ENCODE data around the gene BEND6.
"Not testable (repeated sequence)": the region's sequence is repeated elsewhere in the genome, so short reads cannot be mapped to it uniquely, and the experiment has no call there.

Gene BEND6

DNA sequence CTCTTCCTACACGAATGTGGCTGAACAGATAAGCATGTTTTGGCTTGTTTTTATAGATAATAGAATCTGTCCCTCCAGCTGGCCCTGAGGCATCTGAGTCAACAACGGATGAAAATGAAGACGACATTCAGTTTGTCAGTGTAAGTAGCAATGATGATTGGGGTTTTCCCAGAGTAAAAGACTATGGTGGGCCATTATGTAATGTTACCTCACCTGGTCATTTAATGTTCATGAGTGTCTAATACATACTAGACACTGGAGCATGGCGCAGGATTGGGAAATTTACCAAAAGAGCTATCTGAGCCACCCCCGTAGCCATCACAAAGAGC is 92.3 kb downstream of the BEND6 start:
- H3K27me3 ChIP-seq (ENCODE audit: control insufficient read depth, insufficient read depth, low read length); H3K9ac ChIP-seq (ENCODE audit: low read length); H3K4me1 ChIP-seq (ENCODE audit: control insufficient read depth, insufficient read depth, low read length); H3K36me3 ChIP-seq (ENCODE audit: control insufficient read depth, insufficient read depth, low read length); H3K4me3 ChIP-seq (ENCODE audit: low read length); H3K9me3 ChIP-seq (ENCODE audit: control insufficient read depth, low read length): not testable (repeated sequence)

DNA sequence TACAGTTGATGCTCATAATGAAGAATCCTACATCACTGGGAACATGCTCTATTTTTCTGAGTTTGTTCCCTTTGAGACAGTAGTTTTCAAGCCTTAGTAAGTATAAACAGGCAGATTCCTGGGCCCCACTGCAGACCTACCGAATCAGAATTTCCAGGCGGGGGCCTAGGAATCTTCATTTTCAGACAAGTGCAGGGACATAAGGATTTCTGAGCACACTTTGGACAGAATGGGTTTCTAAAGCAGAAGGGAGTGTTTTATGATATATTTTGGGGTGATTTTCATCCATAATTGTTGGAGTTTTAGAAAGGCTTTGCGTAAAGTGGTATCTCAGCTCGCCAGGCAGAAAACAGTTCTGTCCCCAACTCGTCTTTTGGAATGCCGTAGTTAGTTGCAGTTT is 93.0 kb downstream of the BEND6 start:
- H3K36me3 ChIP-seq (ENCODE audit: control insufficient read depth, insufficient read depth, low read length); H3K4me1 ChIP-seq (ENCODE audit: control insufficient read depth, insufficient read depth, low read length); H3K9me3 ChIP-seq (ENCODE audit: control insufficient read depth, low read length); H3K9ac ChIP-seq (ENCODE audit: low read length); H3K27me3 ChIP-seq (ENCODE audit: control insufficient read depth, insufficient read depth, low read length); H3K4me3 ChIP-seq (ENCODE audit: low read length): not testable (repeated sequence)

DNA sequence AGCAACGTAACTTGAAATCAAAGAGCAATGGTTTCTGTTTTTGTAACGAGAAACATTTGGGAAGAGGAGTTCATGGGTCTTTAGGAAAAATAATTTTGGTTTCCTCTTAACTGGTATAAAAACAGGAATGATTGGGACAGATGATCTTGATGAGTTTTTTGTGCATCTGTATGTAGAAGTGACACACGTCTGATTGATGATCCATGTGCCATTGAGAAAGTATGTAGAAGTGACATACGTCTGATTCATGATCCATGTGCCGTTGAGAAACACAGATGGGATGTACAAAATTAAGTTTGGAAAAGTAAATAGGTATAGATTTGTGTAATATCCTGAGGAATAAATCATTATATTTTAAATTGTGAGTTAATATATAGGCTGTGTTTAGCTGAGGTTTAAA is 93.7 kb downstream of the BEND6 start:
- no peaks in the 10 kb centered on the region for H3K27me3 ChIP-seq (ENCODE audit: control insufficient read depth, insufficient read depth, low read length)
- H3K4me3 ChIP-seq (ENCODE audit: low read length), result no peak overlapping the region
- H3K4me1 ChIP-seq (ENCODE audit: control insufficient read depth, insufficient read depth, low read length), result no peaks in the 10 kb centered on the region

DNA sequence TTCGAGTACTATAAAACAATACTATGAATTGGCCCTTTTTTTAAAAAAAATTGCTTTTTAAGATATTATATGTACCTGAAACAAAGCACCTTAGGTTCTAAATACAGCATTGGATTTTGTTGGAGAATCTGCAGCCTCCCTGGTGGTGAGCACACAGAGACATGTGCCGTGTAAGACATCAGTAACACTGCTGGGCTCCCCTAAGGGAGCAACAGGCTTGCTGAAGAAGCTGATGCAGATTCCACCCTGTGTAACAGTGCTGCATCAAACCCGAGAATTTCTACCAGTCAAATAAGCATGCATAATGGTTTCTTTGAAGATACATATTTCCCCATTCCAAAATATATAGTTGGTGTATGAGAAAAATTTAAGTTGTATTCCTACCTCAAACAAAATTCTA is 108.9 kb downstream of the BEND6 start:
- Histone ChIP-seq H3K9ac (ENCODE audit: low read length) (no peak overlapping the region), H3K4me3 (ENCODE audit: low read length) (no peak overlapping the region), H3K9me3 (ENCODE audit: control insufficient read depth, low read length) (no peaks in the 10 kb centered on the region), H3K27me3 (ENCODE audit: control insufficient read depth, insufficient read depth, low read length) (no peaks in the 10 kb centered on the region), H3K36me3 (ENCODE audit: control insufficient read depth, insufficient read depth, low read length) (no peaks in the 10 kb centered on the region), H3K4me1 (ENCODE audit: control insufficient read depth, insufficient read depth, low read length) (no peaks in the 10 kb centered on the region)

More for the DNA sequence above, 93.7 kb downstream of the BEND6 start:
- Histone ChIP-seq H3K36me3 (ENCODE audit: control insufficient read depth, insufficient read depth, low read length) (no peaks in the 10 kb centered on the region), H3K9ac (ENCODE audit: low read length) (no peak overlapping the region), H3K9me3 (ENCODE audit: control insufficient read depth, low read length) (no peaks in the 10 kb centered on the region)

DNA sequence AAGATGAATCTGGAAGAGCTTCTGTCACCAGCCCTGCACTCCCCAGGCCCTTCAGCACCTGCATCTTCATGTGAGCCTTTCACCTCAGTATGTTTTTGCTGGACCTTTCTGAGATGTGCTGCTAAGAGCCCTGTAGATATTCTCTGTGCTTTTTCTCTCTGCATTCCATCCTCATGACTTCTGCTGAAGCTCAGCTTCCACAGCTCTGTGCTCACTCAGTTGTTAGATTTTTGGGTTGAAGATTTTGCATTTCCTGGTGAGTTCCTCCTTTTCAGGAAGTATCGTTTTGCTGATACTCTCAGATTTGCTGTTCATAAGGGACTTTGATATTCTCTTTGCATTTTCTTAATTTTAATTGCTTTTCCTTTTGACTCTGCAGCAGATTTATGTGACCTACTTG is 109.9 kb downstream of the BEND6 start:
- no peaks in the 10 kb centered on the region for H3K36me3 ChIP-seq (ENCODE audit: control insufficient read depth, insufficient read depth, low read length)
- H3K4me3 ChIP-seq (ENCODE audit: low read length), result no peak overlapping the region
- no peaks in the 10 kb centered on the region for H3K9me3 ChIP-seq (ENCODE audit: control insufficient read depth, low read length)
- no peaks in the 10 kb centered on the region for H3K27me3 ChIP-seq (ENCODE audit: control insufficient read depth, insufficient read depth, low read length)
- no peak overlapping the region for H3K9ac ChIP-seq (ENCODE audit: low read length)
- no peaks in the 10 kb centered on the region for H3K4me1 ChIP-seq (ENCODE audit: control insufficient read depth, insufficient read depth, low read length)

DNA sequence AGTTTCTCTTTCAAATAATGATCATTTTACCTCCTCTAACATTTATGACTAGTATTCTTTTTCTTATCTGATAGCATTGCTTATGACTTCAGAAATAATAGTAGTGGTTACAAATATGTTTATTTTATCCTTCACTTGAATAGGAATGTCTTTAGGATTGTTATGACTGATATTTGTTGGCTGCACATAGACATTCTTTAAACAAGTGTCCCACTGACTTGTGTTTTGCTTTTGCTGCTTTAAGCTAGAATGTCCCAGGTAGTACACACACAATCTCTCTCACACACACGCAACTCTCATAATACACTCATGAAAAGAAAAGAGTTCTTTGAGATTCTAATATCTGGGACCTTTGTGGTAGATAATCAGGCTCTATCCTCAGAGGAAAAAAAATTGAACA is 113.2 kb downstream of the BEND6 start:
- no peak overlapping the region for H3K9ac ChIP-seq (ENCODE audit: low read length)
- H3K4me1 ChIP-seq (ENCODE audit: control insufficient read depth, insufficient read depth, low read length), result no peaks in the 10 kb centered on the region
- no peaks in the 10 kb centered on the region for H3K9me3 ChIP-seq (ENCODE audit: control insufficient read depth, low read length)
- no peaks in the 10 kb centered on the region for H3K36me3 ChIP-seq (ENCODE audit: control insufficient read depth, insufficient read depth, low read length)
- no peaks in the 10 kb centered on the region for H3K27me3 ChIP-seq (ENCODE audit: control insufficient read depth, insufficient read depth, low read length)
- H3K4me3 ChIP-seq (ENCODE audit: low read length), result no peak overlapping the region

DNA sequence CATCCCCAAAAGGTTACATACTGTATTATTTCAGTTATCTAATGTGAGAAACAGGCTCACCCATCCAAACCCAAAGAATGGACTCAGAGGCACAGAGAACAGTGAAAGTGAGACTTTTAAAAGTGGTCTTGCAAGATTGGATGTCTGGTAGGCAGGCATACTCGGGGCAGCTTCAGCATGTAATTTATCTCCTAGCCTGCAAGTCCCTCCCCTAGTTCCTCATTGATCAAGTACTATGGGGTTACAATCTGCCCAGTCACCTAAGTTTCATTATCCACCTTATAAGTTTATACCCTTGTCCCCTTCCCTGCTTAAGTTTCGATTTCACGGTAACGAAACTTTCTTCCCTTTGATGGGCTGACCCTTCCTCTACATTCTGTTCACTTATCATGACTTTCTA is 114.3 kb downstream of the BEND6 start:
- Histone ChIP-seq H3K36me3 (ENCODE audit: control insufficient read depth, insufficient read depth, low read length) (no peaks in the 10 kb centered on the region), H3K9me3 (ENCODE audit: control insufficient read depth, low read length) (no peaks in the 10 kb centered on the region), H3K9ac (ENCODE audit: low read length) (no peak overlapping the region), H3K27me3 (ENCODE audit: control insufficient read depth, insufficient read depth, low read length) (no peaks in the 10 kb centered on the region), H3K4me1 (ENCODE audit: control insufficient read depth, insufficient read depth, low read length) (no peaks in the 10 kb centered on the region), H3K4me3 (ENCODE audit: low read length) (no peak overlapping the region)

DNA sequence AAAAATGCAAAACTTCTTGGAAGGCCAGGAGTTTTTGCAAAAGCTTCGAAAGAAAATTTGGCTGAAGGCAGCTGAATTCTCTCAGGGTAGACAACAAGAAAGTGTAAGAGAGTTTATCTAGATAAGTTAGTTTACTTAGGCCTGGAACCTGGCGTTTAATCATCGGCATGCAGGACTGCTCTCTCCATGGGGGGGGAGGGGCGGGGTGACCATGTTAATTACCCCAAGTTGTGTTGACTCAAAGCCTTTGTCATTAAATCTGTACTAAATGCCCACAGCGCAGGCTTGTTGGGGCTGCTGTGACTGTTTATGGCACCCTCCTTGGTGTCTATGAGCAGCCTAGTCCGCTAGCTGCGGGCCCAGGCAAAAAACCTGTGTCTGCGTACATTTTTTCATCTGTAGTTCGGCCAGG is 115.0 kb downstream of the BEND6 start:
- Histone ChIP-seq H3K4me1 (ENCODE audit: control insufficient read depth, insufficient read depth, low read length) (no peaks in the 10 kb centered on the region), H3K9ac (ENCODE audit: low read length) (no peak overlapping the region), H3K27me3 (ENCODE audit: control insufficient read depth, insufficient read depth, low read length) (no peaks in the 10 kb centered on the region), H3K4me3 (ENCODE audit: low read length) (no peak overlapping the region), H3K9me3 (ENCODE audit: control insufficient read depth, low read length) (no peaks in the 10 kb centered on the region), H3K36me3 (ENCODE audit: control insufficient read depth, insufficient read depth, low read length) (no peaks in the 10 kb centered on the region)

DNA sequence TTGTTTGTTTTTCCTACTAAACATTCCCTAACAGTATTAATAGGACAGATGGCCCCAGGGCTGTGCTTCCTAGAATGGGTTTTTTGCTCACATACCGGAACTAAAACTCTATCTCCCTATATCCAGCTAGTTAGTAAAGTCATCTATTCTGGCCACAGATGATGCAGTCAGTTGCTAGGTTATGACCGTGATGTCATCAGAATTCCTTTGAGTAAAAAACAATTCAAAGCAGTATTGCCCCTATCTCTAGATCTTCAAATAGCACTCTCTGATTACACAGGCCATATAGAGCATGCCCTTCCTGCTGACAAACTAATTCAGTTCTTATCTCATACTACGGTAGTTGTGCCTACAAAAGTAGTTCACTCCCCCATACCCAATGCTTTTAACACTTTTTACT is 117.2 kb downstream of the BEND6 start:
- Histone ChIP-seq H3K9me3 (ENCODE audit: control insufficient read depth, low read length) (no peaks in the 10 kb centered on the region), H3K4me1 (ENCODE audit: control insufficient read depth, insufficient read depth, low read length) (no peaks in the 10 kb centered on the region), H3K9ac (ENCODE audit: low read length) (no peak overlapping the region), H3K4me3 (ENCODE audit: low read length) (no peak overlapping the region), H3K27me3 (ENCODE audit: control insufficient read depth, insufficient read depth, low read length) (no peaks in the 10 kb centered on the region), H3K36me3 (ENCODE audit: control insufficient read depth, insufficient read depth, low read length) (no peaks in the 10 kb centered on the region)

DNA sequence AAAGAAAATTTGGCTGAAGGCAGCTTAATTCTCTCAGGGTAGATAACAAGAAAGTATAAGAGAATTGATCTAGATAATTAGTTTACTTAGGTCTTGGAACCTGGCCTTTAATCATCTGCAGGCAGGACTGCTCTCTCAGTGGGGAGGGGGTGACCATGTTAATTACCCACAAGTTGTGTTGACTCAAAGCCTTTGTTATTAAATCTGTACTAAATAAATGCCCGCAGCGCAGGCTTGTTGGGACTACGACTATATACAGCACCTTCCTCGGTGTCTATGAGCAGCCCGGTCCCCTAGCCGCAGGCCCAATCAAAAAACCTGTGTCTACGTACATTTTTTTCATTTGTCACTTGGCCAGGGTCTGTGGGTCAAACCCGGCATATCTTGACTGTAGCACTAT is 119.5 kb downstream of the BEND6 start:
- no peaks in the 10 kb centered on the region for H3K4me1 ChIP-seq (ENCODE audit: control insufficient read depth, insufficient read depth, low read length)
- no peak overlapping the region for H3K9ac ChIP-seq (ENCODE audit: low read length)
- H3K9me3 ChIP-seq (ENCODE audit: control insufficient read depth, low read length), result no peaks in the 10 kb centered on the region
- no peaks in the 10 kb centered on the region for H3K27me3 ChIP-seq (ENCODE audit: control insufficient read depth, insufficient read depth, low read length)
- no peaks in the 10 kb centered on the region for H3K36me3 ChIP-seq (ENCODE audit: control insufficient read depth, insufficient read depth, low read length)
- H3K4me3 ChIP-seq (ENCODE audit: low read length), result no peak overlapping the region

DNA sequence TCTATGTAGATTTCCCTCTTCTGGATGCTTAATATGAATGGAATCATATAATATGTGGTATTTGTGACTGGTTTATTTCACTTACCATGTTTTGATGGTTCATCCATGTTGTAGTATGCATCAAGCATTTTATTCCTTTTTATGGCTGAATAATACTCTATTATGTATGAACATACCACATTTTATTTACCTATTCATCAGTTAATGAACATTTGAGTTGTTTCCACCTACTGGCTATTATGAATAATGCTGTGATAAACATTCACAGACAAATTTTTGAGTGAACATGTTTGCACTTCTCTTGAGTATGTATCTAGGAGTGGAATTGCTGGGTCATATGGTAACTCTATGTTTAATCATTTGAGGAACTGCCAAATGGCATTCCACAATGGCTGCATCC is 120.2 kb downstream of the BEND6 start:
- Histone ChIP-seq H3K4me3 (ENCODE audit: low read length) (no peak overlapping the region), H3K27me3 (ENCODE audit: control insufficient read depth, insufficient read depth, low read length) (no peaks in the 10 kb centered on the region), H3K9me3 (ENCODE audit: control insufficient read depth, low read length) (no peaks in the 10 kb centered on the region), H3K36me3 (ENCODE audit: control insufficient read depth, insufficient read depth, low read length) (no peaks in the 10 kb centered on the region), H3K4me1 (ENCODE audit: control insufficient read depth, insufficient read depth, low read length) (no peaks in the 10 kb centered on the region), H3K9ac (ENCODE audit: low read length) (no peak overlapping the region)

All from mucosa of stomach (tissue), 1 donor.